ENCODE data around the gene LCA5L.

DNA sequence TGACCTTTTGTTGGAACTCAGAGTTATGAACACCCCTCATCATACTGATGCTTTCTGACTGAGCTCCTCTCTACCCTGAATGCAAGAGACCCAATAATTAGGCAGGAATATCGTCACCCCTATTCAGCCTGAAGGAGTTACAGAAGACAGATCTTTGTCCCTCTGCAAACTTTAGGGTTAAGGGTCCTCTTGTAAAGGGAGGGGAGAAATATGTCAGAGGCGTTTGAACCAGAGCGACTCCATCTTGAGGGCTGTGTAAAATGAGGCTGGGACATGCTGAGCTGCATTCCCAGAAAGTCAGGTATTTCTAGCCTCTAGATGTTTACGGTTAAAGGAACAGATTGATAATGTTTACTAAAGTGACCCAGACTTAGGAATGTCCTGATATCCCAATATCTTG lies 86.2 kb downstream of the LCA5L start:
- TF ChIP-seq, protein P1, sequence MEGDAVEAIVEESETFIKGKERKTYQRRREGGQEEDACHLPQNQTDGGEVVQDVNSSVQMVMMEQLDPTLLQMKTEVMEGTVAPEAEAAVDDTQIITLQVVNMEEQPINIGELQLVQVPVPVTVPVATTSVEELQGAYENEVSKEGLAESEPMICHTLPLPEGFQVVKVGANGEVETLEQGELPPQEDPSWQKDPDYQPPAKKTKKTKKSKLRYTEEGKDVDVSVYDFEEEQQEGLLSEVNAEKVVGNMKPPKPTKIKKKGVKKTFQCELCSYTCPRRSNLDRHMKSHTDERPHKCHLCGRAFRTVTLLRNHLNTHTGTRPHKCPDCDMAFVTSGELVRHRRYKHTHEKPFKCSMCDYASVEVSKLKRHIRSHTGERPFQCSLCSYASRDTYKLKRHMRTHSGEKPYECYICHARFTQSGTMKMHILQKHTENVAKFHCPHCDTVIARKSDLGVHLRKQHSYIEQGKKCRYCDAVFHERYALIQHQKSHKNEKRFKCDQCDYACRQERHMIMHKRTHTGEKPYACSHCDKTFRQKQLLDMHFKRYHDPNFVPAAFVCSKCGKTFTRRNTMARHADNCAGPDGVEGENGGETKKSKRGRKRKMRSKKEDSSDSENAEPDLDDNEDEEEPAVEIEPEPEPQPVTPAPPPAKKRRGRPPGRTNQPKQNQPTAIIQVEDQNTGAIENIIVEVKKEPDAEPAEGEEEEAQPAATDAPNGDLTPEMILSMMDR (IDR thresholded peaks at IDR 0.05) = no peak
- no peak for TF ChIP-seq POLR2A (IDR thresholded peaks at IDR 0.05)

Data from adrenal gland (tissue), 5 donors.